ENCODE data around the gene SYTL3. TPM values are rescaled to one million over a fixed set of nuclear protein-coding genes. Genes with fewer than 3 reads are reported as not detected.

Gene SYTL3
- total RNA-seq, 1 experiment from 2014 or later = 0.65 TPM

GRCh38 chr6:158769771-158770432 is 120.0 kb downstream of the SYTL3 start:
- intact Hi-C loops (cut with micrococcal nuclease) = no loop called here
- no peak for TF ChIP-seq CTCF (IDR thresholded peaks at IDR 0.05; ENCODE audit: unreplicated experiment)
- Mint-ChIP-seq H3K36me3 (ENCODE audit: insufficient read depth, unreplicated experiment) (peaks cover 98% of the 10 kb centered on the region), H3K4me3 (ENCODE audit: unreplicated experiment) (no peak overlapping the region), H3K9me3 (ENCODE audit: unreplicated experiment) (no peaks in the 10 kb centered on the region), H3K27ac (ENCODE audit: low read depth, unreplicated experiment) (peak overlapping the region; percentile 62), H3K27me3 (ENCODE audit: insufficient read depth, unreplicated experiment) (no peaks in the 10 kb centered on the region), H3K4me1 (ENCODE audit: insufficient read depth, unreplicated experiment) (peaks cover 11% of the 10 kb centered on the region)
- no TSS peak for BruUV-seq (replicated peaks)
- CTCF ChIA-PET = interaction anchor here (0.6 to 1.5 kb wide), 3 partner anchors 64 to 556 kb away, joined by 3 read pairs; no protein-coding TSS in a partner anchor
- no peak for DNase-seq (ENCODE audit: unreplicated experiment)
- POLR2A ChIA-PET = interaction anchor here (1.5 to 2.1 kb wide), 3 partner anchors 47 to 63 kb away, joined by 4 to 5 read pairs (median 5); no protein-coding TSS in a partner anchor

GRCh38 chr6:158770533-158771330 is 120.9 kb downstream of the SYTL3 start:
- CTCF ChIA-PET = no interaction called here
- no peaks in the 10 kb centered on the region for H3K27me3 Mint-ChIP-seq (ENCODE audit: insufficient read depth, unreplicated experiment)
- no peaks in the 10 kb centered on the region for H3K9me3 Mint-ChIP-seq (ENCODE audit: unreplicated experiment)
- peaks cover 11% of the 10 kb centered on the region for H3K4me1 Mint-ChIP-seq (ENCODE audit: insufficient read depth, unreplicated experiment)
- intact Hi-C loops (cut with micrococcal nuclease) = no loop called here
- peaks cover 98% of the 10 kb centered on the region for H3K36me3 Mint-ChIP-seq (ENCODE audit: insufficient read depth, unreplicated experiment)
- no peak overlapping the region for H3K27ac Mint-ChIP-seq (ENCODE audit: low read depth, unreplicated experiment)
- TF ChIP-seq CTCF (IDR thresholded peaks at IDR 0.05; ENCODE audit: unreplicated experiment) = no peak
- POLR2A ChIA-PET = interaction anchor here (1.3 to 2.1 kb wide), 2 partner anchors 27 to 63 kb away, joined by 5 read pairs; no protein-coding TSS in a partner anchor
- no TSS peak for BruUV-seq (replicated peaks)
- no peak overlapping the region for H3K4me3 Mint-ChIP-seq (ENCODE audit: unreplicated experiment)
- no peak for DNase-seq (ENCODE audit: unreplicated experiment)

GRCh38 chr6:158771399-158772152 is 121.7 kb downstream of the SYTL3 start:
- peaks cover 98% of the 10 kb centered on the region for H3K36me3 Mint-ChIP-seq (ENCODE audit: insufficient read depth, unreplicated experiment)
- TF ChIP-seq CTCF (IDR thresholded peaks at IDR 0.05; ENCODE audit: unreplicated experiment) = no peak
- no peak overlapping the region for H3K4me3 Mint-ChIP-seq (ENCODE audit: unreplicated experiment)
- CTCF ChIA-PET = interaction anchor here (0.5 to 1.1 kb wide), 3 partner anchors 23 to 198 kb away, joined by 4 to 7 read pairs (median 4); no protein-coding TSS in a partner anchor
- H3K27me3 Mint-ChIP-seq (ENCODE audit: insufficient read depth, unreplicated experiment) = no peaks in the 10 kb centered on the region
- BruUV-seq (replicated peaks) = no TSS peak
- POLR2A ChIA-PET = interaction anchor here (1.2 to 2.1 kb wide), 5 partner anchors 20 to 98 kb away, joined by 3 to 6 read pairs (median 5); no protein-coding TSS in a partner anchor
- H3K9me3 Mint-ChIP-seq (ENCODE audit: unreplicated experiment) = no peaks in the 10 kb centered on the region
- H3K27ac Mint-ChIP-seq (ENCODE audit: low read depth, unreplicated experiment) = peak overlapping the region; percentile 64
- no peak for DNase-seq (ENCODE audit: unreplicated experiment)
- intact Hi-C loops (cut with micrococcal nuclease) = loop anchor here (2.0 kb wide), 1 partner anchor 201 kb away; no protein-coding TSS in a partner anchor
- H3K4me1 Mint-ChIP-seq (ENCODE audit: insufficient read depth, unreplicated experiment) = peaks cover 12% of the 10 kb centered on the region

Measured in MCF 10A (cell line).